HL-60/S4 treated with phorbol 12-myristate 13-acetate at 8.2 ng/mL for 4 days and 3 days (cell line): ENCODE measurements around the gene SLC7A14.

Experiments
- in situ Hi-C: fragments of 300-500 bp; cut with MboI; formaldehyde crosslinking; loops from 2 replicates; pipeline ENCODE4 v1.15.0; 2022; ENCODE audit warnings: low sequenced_read_pairs

SLC7A14 gene

DNA sequence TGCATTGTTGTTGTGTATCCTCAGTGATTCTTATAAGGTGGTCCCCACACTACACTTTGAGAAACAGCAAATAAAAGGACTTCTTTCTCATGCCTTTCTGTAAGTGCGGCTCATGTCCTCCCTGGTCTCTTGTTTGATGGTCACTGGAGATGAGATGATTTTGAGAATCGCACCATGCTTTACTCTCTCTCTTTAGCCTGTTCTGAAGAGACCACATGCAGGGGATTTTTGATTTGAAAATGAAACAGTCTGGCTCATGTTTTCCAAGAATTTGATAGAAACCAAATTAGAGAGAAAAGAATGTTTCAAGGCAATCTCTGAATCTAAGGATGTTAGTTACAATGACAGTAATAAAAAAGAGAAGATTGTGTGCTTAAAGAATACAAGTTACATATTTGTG lies 149.2 kb downstream of the SLC7A14 start:
- in situ Hi-C loops = no loop called here

GRCh38 chr3:170432416-170432815 lies 153.5 kb downstream of the SLC7A14 start:
- in situ Hi-C loops = no loop called here

DNA sequence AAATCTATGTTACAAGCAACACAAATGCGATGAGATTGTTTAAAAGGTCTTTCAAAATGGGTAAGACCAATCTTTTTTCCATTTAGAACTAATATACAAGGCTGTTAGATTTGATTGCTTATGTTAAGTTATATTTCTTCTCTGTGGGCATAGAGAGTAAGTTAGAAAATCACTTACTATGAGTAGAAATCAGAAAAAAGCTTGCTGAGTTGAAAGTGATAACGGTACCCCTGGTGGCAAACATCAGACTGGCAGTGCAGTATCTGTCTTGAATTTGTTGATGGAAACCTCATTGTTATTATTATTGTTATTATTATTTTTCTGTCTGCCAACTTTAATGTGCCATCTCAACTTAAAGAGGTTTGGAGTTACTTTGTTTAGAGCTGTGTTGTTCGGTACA lies 154.8 kb downstream of the SLC7A14 start:
- in situ Hi-C loops = no loop called here

DNA sequence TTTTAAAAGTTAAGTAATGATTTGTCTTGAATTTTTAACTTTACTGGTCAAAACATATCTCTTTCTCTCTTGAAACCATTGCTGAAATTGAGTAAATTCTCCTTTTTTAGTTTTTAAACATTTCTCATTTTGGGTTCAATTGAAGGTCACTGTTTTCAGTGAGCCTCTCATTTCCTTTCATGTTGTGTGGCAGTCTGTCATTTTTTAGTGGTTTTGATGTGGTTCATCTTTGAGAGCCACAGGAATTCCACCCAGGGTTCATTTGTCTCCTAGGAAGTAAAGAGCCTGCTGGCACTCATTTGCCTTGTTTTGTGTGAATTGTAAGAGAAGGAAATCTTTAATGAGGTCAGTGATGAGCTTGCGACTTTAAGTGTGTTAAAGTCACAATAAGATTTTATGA lies 156.8 kb downstream of the SLC7A14 start:
- in situ Hi-C loops = no loop called here

- in situ Hi-C loops = no loop called here
Observed at GRCh38 chr3:170428095-170428494, 157.8 kb downstream of the SLC7A14 start.

GRCh38 chr3:170426240-170426797 lies 159.6 kb downstream of the SLC7A14 start:
- in situ Hi-C loops = no loop called here

DNA sequence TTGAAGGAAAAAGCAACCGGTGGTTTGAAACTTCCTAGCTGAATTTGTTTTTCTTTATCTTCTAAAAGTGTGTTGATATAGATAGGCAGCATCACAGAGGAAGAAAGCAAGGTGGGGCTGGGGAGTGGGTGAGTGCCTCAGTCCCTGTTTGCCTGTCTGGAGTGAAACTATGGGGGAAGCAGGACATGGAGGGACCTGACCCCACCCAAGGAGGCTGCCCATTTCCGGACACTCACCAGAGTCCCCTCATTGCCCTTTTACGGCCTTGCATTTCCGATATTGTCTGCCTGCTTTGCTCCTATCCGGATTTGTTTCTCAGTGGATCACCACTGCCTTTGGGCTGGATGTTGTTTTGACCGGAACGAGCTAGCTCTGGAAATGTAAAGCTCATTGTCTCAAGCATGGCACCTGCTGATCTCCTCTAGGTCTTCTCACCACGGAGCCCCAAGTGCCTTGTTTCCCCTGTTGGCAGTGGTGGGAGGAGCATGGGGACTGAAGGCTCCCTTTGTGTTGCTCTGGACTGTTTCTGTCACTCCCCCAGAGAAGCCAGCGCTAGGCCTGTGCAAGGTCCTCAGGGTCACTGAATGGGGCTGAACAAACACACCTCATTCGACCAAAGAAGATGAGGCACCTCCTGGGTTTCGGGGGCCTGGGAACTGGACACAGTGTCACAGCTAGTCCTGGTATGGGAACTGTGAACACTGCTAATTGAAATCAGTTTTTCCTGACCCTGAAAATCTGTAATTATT lies 160.2 kb downstream of the SLC7A14 start:
- in situ Hi-C loops = no loop called here

DNA sequence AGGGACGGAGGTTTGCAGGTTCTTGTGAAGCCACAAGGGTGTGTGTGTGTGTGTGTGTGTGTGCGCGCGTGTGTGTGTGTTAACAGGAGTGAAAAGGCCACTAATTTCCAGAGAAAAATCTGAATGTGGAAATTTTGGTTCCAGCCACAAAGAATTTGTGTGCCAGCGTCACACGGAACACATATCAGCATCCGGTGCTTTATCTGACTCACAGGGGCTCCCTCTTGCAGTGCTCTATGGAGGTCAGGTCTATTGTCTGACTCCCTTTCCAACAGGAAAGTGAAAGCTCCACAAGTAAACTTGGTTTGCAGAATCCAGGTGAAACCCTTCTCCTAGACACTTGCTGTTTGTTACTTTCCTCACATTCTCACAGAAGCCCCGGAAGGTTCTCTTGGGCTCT lies 161.0 kb downstream of the SLC7A14 start:
- in situ Hi-C loops = no loop called here

GRCh38 chr3:170423001-170423615 lies 162.8 kb downstream of the SLC7A14 start:
- in situ Hi-C loops = no loop called here

DNA sequence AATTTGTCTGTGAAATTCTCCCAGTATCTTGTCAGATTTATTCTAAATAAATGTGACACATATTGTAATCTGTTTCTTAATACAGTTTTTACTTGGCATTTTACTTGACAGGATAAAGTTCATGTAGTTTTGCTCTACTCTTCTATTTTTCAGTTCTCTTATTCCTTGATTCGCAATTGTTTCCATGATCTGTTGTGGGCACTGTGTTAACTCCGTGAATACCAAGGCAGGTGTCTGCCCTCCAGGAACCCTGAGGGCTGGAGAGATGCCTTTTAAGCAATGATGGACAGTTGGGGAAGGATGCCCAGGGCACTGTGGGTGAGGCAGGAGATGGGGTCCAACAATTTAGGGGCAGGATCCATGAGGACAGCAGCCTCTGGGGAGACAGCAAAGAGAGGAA lies 164.1 kb downstream of the SLC7A14 start:
- in situ Hi-C loops = no loop called here

- in situ Hi-C loops = no loop called here
Observed at GRCh38 chr3:170421111-170421641, 164.7 kb downstream of the SLC7A14 start.

- in situ Hi-C loops = no loop called here
Observed at GRCh38 chr3:170420307-170420821, 165.5 kb downstream of the SLC7A14 start.

DNA sequence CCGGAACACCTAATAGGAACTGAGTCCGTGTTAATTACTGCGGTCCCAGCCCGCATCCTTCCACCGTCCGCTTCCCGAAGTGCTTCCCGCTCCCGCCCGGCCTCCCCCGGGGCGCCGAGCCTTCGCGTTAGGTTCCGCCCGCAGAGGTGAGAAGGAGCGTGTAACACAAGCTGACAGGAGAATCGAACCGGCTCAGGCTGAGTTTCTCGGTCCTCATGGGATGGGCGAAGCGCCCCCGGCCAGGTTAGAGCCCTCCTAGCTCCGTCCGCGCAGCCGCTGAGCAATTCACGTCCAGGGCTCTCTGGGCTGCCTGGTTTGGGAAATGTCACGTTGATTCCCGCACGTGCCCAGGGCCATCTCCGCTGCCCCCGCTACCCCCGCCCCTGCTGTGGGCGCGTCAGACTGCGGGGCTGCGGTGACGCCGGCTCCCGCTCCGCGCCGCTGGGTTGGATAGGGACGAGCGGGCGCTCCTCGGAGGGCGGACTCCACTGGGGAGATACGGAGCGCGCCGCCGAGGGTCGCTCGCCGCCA lies 166.3 kb downstream of the SLC7A14 start:
- in situ Hi-C loops = no loop called here

GRCh38 chr3:170418422-170419398 lies 167.2 kb downstream of the SLC7A14 start, which contains the start of gene CLDN11:
TSS of gene CLDN11 (plus strand) at chr3:170418868. CDS start at chr3:170419067, 199 bp downstream.
- in situ Hi-C loops = no loop called here

- in situ Hi-C loops = no loop called here
Observed at GRCh38 chr3:170417090-170417489, 168.8 kb downstream of the SLC7A14 start.

DNA sequence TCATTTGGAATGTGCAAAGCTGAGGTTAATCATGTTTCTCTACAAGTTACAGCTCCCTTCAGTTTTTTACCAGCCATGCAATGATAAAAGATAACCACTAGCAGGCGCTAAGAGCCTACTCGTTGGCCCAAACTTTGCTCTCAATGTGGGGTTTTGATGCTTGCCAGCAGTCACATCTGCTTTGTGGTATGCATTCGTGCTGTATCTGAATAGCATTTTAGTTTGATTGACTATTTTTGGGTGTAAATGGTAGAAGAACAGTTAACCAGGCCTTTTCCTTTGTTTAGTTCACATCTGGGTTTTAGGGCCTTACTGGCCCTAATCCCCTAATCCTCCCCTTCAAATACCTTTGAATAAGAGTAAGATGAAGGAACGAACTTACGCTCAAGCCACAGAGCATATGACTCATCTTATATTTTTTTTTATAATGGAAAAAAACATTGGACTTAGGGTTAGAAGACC lies 171.6 kb downstream of the SLC7A14 start:
- in situ Hi-C loops = no loop called here

DNA sequence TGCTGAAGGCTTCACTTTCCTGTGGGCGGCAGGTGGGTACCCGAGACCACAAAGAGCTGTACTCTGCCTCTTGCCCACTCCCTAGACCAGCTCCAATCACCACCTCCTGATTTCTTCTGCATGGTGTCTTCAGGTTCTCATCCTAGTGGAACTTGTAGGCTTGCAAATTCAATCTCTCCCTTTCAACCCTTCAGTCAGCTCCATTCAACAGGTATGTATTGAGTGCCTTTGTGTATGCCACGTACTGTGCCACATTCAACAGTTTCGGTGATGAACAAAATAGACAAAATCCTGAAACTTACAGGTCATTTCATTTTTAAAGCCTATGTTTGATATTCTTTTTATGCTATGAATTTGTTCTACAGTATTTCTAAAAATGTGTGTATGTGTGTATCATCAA lies 172.6 kb downstream of the SLC7A14 start:
- in situ Hi-C loops = no loop called here

- in situ Hi-C loops = no loop called here
Observed at GRCh38 chr3:170410428-170411029, 175.3 kb downstream of the SLC7A14 start.
